GM12892 (cell line): ENCODE results near the gene INTU.
A peak's percentile ranks its signal among the peaks of the same experiment; 100 is the strongest.
"Not testable (repeated sequence)": the region's sequence is repeated elsewhere in the genome, so short reads cannot be mapped to it uniquely, and the experiment has no call there.

ENCODE experiments used
- DNase-seq: peaks from one replicate; pipeline ENCODE4 v3.0.0; 2011; ENCODE audit not compliant: insufficient read length
- FAIRE-seq: peaks from 2 replicates; lab custom pipeline; 2011; peaks lifted over from hg19 to GRCh38; lab: Jason Lieb, UNC
- POLR2A ChIP-seq: IDR thresholded peaks from 2 replicates; pipeline ENCODE4 v1.6.1; 2011; ENCODE audit warnings: low read depth, low read length, control low read depth
- POLR2AphosphoS5 ChIP-seq: IDR thresholded peaks from 2 replicates; pipeline ENCODE4 v1.6.1; 2011; ENCODE audit warnings: low read depth, low read length, control low read depth
- TAF1 ChIP-seq: IDR thresholded peaks from 2 replicates; pipeline ENCODE4 v1.6.1; 2011; ENCODE audit warnings: low read depth, mild to moderate bottlenecking, control low read depth, low read length, borderline replicate concordance

INTU gene

GRCh38 chr4:127622921-127623796, 9.6 kb upstream of the INTU start:
- DNase-seq = peak; percentile 5
- FAIRE-seq = no peak

GRCh38 chr4:127623797-127624083, 9.0 kb upstream of the INTU start:
- DNase-seq (no peak), FAIRE-seq (no peak)
- TF ChIP-seq TAF1 = no peak

More at GRCh38 chr4:127622921-127623796, 9.6 kb upstream of the INTU start:
- TF ChIP-seq TAF1 = no peak
- TF ChIP-seq POLR2AphosphoS5 = no peak
- TF ChIP-seq POLR2A = no peak

DNA sequence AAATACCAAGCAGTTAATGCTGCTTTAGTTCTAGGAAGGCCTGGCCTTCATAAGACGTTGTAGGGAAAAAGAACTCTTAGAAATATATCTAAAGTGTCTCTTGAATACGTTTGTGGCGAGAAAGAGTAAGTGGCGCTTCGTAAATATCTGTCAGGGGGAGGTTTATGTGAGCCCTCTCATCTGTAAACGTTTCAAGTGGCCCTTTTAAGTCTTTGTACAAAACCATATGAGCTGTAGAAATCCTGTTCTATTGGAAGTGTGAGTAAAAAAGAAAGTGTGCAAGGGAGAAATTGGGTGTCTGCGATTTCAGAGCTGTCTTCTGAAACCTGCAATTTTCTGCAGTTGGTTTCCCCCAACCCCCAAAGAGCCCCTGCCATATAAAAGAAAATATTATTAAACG, 8.6 kb upstream of the INTU start:
- no peak for FAIRE-seq
- TF ChIP-seq TAF1 (no peak), POLR2A (no peak), POLR2AphosphoS5 (no peak)
- DNase-seq = no peak

GRCh38 chr4:127629371-127629770, 3.4 kb upstream of the INTU start:
- FAIRE-seq = no peak
- DNase-seq = no peak
- no peak for TF ChIP-seq TAF1
- no peak for TF ChIP-seq POLR2A
- no peak for TF ChIP-seq POLR2AphosphoS5

DNA sequence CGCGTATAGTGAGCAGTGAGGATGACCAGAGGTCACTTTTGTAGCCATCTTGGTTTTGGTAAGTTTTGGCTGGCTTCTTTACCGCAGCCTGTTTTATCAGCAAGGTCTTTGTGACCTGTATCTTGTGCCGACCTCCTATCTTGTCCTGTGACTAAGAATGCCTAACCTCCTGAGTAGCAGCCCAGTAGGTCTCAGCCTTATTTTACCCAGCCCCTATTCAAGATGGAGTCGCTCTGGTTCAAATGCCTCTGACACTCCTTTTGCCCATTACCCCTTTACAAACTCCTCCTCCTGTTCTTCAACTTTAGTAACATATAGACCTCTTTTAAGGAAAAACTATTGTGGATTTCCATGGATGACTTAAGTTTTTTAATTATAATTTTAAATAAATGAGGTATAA, 2.6 kb upstream of the INTU start:
- no peak for TF ChIP-seq TAF1
- TF ChIP-seq POLR2A = no peak
- TF ChIP-seq POLR2AphosphoS5 = no peak
- FAIRE-seq = no peak
- no peak for DNase-seq

GRCh38 chr4:127631420-127631819, 1.3 kb upstream of the INTU start:
- no peak for TF ChIP-seq POLR2A
- no peak for TF ChIP-seq TAF1
- TF ChIP-seq POLR2AphosphoS5 = no peak
- FAIRE-seq = no peak
- DNase-seq = no peak

DNA sequence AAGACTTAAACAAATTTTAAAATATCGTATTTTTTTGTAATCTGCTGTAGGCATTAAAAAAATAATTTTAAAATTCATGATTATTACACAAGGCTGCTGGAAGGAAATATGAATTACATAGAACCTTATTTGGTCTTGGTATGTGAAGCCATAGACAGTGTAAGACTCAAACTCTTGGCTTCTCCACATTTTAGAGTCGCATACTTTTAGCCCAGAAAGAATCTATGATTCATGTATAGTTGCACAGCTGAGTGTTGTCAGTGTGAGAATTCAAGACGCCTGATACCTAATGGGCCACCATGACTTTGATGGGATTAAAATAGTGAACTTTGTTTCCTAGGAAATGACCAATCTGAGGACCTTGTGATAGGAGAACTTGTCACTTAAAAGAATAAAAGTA, 1.4 kb downstream of the INTU start:
- no peak for DNase-seq
- no peak for FAIRE-seq
- no peak for TF ChIP-seq POLR2AphosphoS5
- TF ChIP-seq POLR2A = no peak
- no peak for TF ChIP-seq TAF1

- FAIRE-seq (no peak), DNase-seq (no peak)
- TF ChIP-seq TAF1 (no peak), POLR2AphosphoS5 (no peak), POLR2A (no peak)
Measured at GRCh38 chr4:127641524-127641923, 8.8 kb downstream of the INTU start.

DNA sequence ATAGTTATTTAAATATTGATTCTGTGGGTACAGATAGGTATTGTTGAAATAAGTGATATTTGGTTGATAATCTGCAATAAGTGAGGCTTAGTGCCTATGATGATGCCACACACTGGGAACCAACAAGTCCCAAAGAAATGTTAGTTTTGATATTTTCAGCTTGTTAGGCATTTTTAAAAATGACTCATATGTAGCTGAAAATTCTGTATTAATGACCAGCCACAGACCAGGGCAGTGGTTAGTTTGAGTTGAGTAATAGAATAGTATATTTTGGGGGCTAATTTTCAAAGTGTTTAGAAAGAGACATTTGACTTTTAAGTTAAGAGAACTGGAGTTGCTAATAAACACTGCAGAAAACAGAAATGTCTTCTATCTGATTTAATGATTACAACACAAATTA, 9.4 kb downstream of the INTU start:
- FAIRE-seq (no peak), DNase-seq (no peak)
- TF ChIP-seq POLR2A (no peak), POLR2AphosphoS5 (no peak), TAF1 (no peak)

- TF ChIP-seq POLR2A (no peak), POLR2AphosphoS5 (no peak), TAF1 (no peak)
- no peak for FAIRE-seq
- DNase-seq = no peak
Measured at GRCh38 chr4:127643791-127644190, 11.0 kb downstream of the INTU start.

DNA sequence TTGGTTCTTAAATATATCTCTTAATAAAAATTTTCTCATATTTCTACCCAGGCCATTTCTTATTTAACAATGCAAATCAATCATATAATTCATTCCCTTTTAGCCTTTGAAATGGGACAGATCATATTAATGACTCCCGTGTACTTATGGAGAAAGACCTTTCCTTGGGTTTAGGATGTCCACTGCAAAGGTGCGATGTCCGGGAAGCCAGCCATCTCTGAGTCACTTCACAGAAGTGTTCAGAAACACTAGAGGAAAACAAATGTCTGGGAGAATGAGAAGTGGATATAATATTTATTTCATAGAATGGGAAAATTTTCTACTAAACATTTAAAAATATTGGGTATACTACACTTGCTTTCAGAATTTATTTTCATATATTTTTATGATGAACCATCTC, 15.3 kb downstream of the INTU start:
- DNase-seq (no peak), FAIRE-seq (no peak)
- no peak for TF ChIP-seq POLR2A
- no peak for TF ChIP-seq POLR2AphosphoS5
- TF ChIP-seq TAF1 = no peak

DNA sequence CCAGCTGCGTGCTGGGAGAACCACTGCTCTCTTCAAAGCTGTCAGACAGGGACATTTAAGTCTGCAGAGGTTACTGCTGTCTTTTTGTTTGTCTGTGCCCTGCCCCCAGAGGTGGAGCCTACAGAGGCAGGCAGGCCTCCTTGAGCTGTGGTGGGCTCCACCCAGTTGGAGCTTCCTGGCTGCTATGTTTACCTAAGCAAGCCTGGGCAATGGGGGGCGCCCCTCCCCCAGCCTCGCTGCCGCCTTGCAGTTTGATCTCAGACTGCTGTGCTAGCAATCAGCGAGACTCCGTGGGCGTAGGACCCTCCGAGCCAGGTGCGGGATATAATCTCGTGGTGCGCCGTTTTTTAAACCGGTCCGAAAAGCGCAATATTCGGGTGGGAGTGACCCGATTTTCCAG, 22.8 kb downstream of the INTU start:
- DNase-seq, FAIRE-seq: not testable (repeated sequence)
